ENCODE data around the gene CLPTM1L. TPM values are rescaled to one million over a fixed set of nuclear protein-coding genes. Genes with fewer than 3 reads are reported as not detected.

Gene CLPTM1L
- total RNA-seq, 2 donors from 2014 or later: 68.0 to 89.4 TPM

- H3K27me3 ChIP-seq (ENCODE audit: control insufficient read depth, insufficient read depth, low read length, poor library complexity, severe bottlenecking): peaks cover 33% of the 10 kb centered on the region
- Mint-ChIP-seq H3K9me3 (no peaks in the 10 kb centered on the region), H3K27ac (no peak overlapping the region), H3K27me3 (ENCODE audit: insufficient read depth) (peaks cover 30% of the 10 kb centered on the region), H3K4me3 (no peak overlapping the region), H3K4me1 (peaks cover 1% of the 10 kb centered on the region), H3K36me3 (ENCODE audit: low read depth) (no peaks in the 10 kb centered on the region)
- no peak overlapping the region for H3K27ac ChIP-seq (ENCODE audit: low read depth, low read length)
- H3K4me1 ChIP-seq (ENCODE audit: control insufficient read depth, insufficient read depth, low read length): no peaks in the 10 kb centered on the region
- no peak for TF ChIP-seq CTCF (conservative IDR thresholded peaks at IDR 0.05)
- 86 to 92% methylated on average over 15 to 17 of the region's 17 CpGs for WGBS, 2 experiments (ENCODE audit: insufficient coverage in 1 of 2, insufficient read length in 1 of 2)
- no peak overlapping the region for H3K9ac ChIP-seq (ENCODE audit: extremely low read depth, low read length, poor library complexity, severe bottlenecking)
- H3K36me3 ChIP-seq (ENCODE audit: control insufficient read depth, insufficient read depth, low read length): no peaks in the 10 kb centered on the region
- peak; percentile 31 for DNase-seq
- H3K9me3 ChIP-seq (ENCODE audit: control insufficient read depth, low read length): no peaks in the 10 kb centered on the region
- no peak overlapping the region for H3K4me3 ChIP-seq (ENCODE audit: low read length)
These were observed 44.9 kb downstream of the CLPTM1L start for GRCh38 chr5:1299961-1300360.

- no peak for TF ChIP-seq CTCF (conservative IDR thresholded peaks at IDR 0.05)
- H3K27me3 Mint-ChIP-seq (ENCODE audit: insufficient read depth): peaks cover 30% of the 10 kb centered on the region
- no peaks in the 10 kb centered on the region for H3K36me3 ChIP-seq (ENCODE audit: control insufficient read depth, insufficient read depth, low read length)
- peaks cover 1% of the 10 kb centered on the region for H3K4me1 Mint-ChIP-seq
- H3K4me1 ChIP-seq (ENCODE audit: control insufficient read depth, insufficient read depth, low read length): no peaks in the 10 kb centered on the region
- no peak overlapping the region for H3K9ac ChIP-seq (ENCODE audit: extremely low read depth, low read length, poor library complexity, severe bottlenecking)
- H3K4me3 Mint-ChIP-seq: no peak overlapping the region
- no peak overlapping the region for H3K4me3 ChIP-seq (ENCODE audit: low read length)
- DNase-seq: no peak
- no peaks in the 10 kb centered on the region for H3K9me3 Mint-ChIP-seq
- no peak overlapping the region for H3K27ac ChIP-seq (ENCODE audit: low read depth, low read length)
- WGBS, 2 experiments (ENCODE audit: insufficient coverage in 1 of 2, insufficient read length in 1 of 2): 91 to 94% methylated on average over 6 to 9 of the region's 9 CpGs
- H3K36me3 Mint-ChIP-seq (ENCODE audit: low read depth): no peaks in the 10 kb centered on the region
- peaks cover 32% of the 10 kb centered on the region for H3K27me3 ChIP-seq (ENCODE audit: control insufficient read depth, insufficient read depth, low read length, poor library complexity, severe bottlenecking)
- H3K27ac Mint-ChIP-seq: no peak overlapping the region
- H3K9me3 ChIP-seq (ENCODE audit: control insufficient read depth, low read length): no peaks in the 10 kb centered on the region
These were observed 45.4 kb downstream of the CLPTM1L start for GRCh38 chr5:1299511-1299850.

GRCh38 chr5:1298723-1299510 lies 46.0 kb downstream of the CLPTM1L start:
- H3K27ac Mint-ChIP-seq: no peak overlapping the region
- peaks cover 26% of the 10 kb centered on the region for H3K27me3 Mint-ChIP-seq (ENCODE audit: insufficient read depth)
- H3K4me3 Mint-ChIP-seq: no peak overlapping the region
- Histone ChIP-seq H3K9ac (ENCODE audit: extremely low read depth, low read length, poor library complexity, severe bottlenecking) (no peak overlapping the region), H3K9me3 (ENCODE audit: control insufficient read depth, low read length) (no peaks in the 10 kb centered on the region), H3K27me3 (ENCODE audit: control insufficient read depth, insufficient read depth, low read length, poor library complexity, severe bottlenecking) (peaks cover 26% of the 10 kb centered on the region), H3K4me1 (ENCODE audit: control insufficient read depth, insufficient read depth, low read length) (no peaks in the 10 kb centered on the region), H3K4me3 (ENCODE audit: low read length) (no peak overlapping the region), H3K27ac (ENCODE audit: low read depth, low read length) (no peak overlapping the region), H3K36me3 (ENCODE audit: control insufficient read depth, insufficient read depth, low read length) (no peaks in the 10 kb centered on the region)
- DNase-seq: peak; percentile 44
- no peak for TF ChIP-seq CTCF (conservative IDR thresholded peaks at IDR 0.05)
- 94 to 96% methylated on average over 27 to 33 of the region's 33 CpGs for WGBS, 2 experiments (ENCODE audit: insufficient coverage in 1 of 2, insufficient read length in 1 of 2)
- H3K36me3 Mint-ChIP-seq (ENCODE audit: low read depth): no peaks in the 10 kb centered on the region
- peaks cover 1% of the 10 kb centered on the region for H3K4me1 Mint-ChIP-seq
- H3K9me3 Mint-ChIP-seq: no peaks in the 10 kb centered on the region

Data from endodermal cell (in vitro differentiated cells).